Activated CD4-positive, CD25-positive, alpha-beta regulatory T cell treated with anti-CD3 and anti-CD28 coated beads, Interleukin-2, amount 50 U/mL, for 72 hours (primary cell): ENCODE measurements around the gene MCRS1.
"Not testable (repeated sequence)": the region's sequence is repeated elsewhere in the genome, so short reads cannot be mapped to it uniquely, and the experiment has no call there.

ENCODE experiments used
- DNase-seq: peaks from one replicate; pipeline ENCODE4 v3.0.0; 2021

MCRS1 gene

GRCh38 chr12:49567611-49568441 is at the start of gene MCRS1:
Gene MCRS1, minus strand, starts transcription at chr12:49568142. Its CDS starts 1,411 bp downstream, at chr12:49566731.
- peak; percentile 91 for DNase-seq

GRCh38 chr12:49616533-49617219 is 48.7 kb upstream of the MCRS1 start:
- DNase-seq, result no peak

GRCh38 chr12:49615725-49616124 is 47.8 kb upstream of the MCRS1 start:
- DNase-seq, result no peak

- DNase-seq, result no peak
These were observed 44.3 kb upstream of the MCRS1 start for GRCh38 chr12:49612210-49612609.

- not testable (repeated sequence) for DNase-seq
These were observed 42.8 kb upstream of the MCRS1 start for GRCh38 chr12:49610785-49611184.

- no peak for DNase-seq
These were observed 41.9 kb upstream of the MCRS1 start for GRCh38 chr12:49609875-49610154.

- DNase-seq, result no peak
These were observed 41.3 kb upstream of the MCRS1 start for GRCh38 chr12:49609059-49609874.

- not testable (repeated sequence) for DNase-seq
These were observed 37.6 kb upstream of the MCRS1 start, which contains the start of gene FAM186B for GRCh38 chr12:49605539-49605938. Gene FAM186B, minus strand, starts transcription at chr12:49605639. Its CDS starts 162 bp downstream, at chr12:49605477.

- no peak for DNase-seq
These were observed 36.9 kb upstream of the MCRS1 start for GRCh38 chr12:49604856-49605255.

GRCh38 chr12:49603721-49604120 is 35.8 kb upstream of the MCRS1 start:
- DNase-seq, result no peak

- no peak for DNase-seq
These were observed 32.0 kb upstream of the MCRS1 start for GRCh38 chr12:49599961-49600360.

- DNase-seq, result no peak
These were observed 30.6 kb upstream of the MCRS1 start for GRCh38 chr12:49598527-49598926.

GRCh38 chr12:49588721-49589516 is 21.0 kb upstream of the MCRS1 start:
- DNase-seq, result no peak

- DNase-seq, result no peak
These were observed 20.3 kb upstream of the MCRS1 start for GRCh38 chr12:49588281-49588680.

- no peak for DNase-seq
These were observed 19.4 kb upstream of the MCRS1 start for GRCh38 chr12:49587174-49587908.

GRCh38 chr12:49585477-49586459 is 17.8 kb upstream of the MCRS1 start:
- no peak for DNase-seq

- no peak for DNase-seq
These were observed 16.6 kb upstream of the MCRS1 start for GRCh38 chr12:49584591-49584990.

GRCh38 chr12:49583366-49584094 is 15.6 kb upstream of the MCRS1 start:
- DNase-seq, result no peak

- no peak for DNase-seq
These were observed 14.9 kb upstream of the MCRS1 start for GRCh38 chr12:49582850-49583249.

GRCh38 chr12:49582201-49582600 is 14.3 kb upstream of the MCRS1 start:
- DNase-seq, result no peak
